ENCODE data around the gene PCK2. TPM values are rescaled to one million over a fixed set of nuclear protein-coding genes. Genes with fewer than 3 reads are reported as not detected.

PCK2 gene
- total and polyA plus RNA-seq, 4 donors, result 39.8 to 250 (median 221) TPM

GRCh38 chr14:24147761-24148428, 53.8 kb downstream of the PCK2 start:
- Histone ChIP-seq H3K36me3 (ENCODE audit: control insufficient read depth in 4 of 4, insufficient read depth in 3 of 4, low read depth in 1 of 4, low read length in 3 of 4) (peaks cover 5 to 43% (median 34%) of the 10 kb centered on the region in 4 donors), H3K27me3 (ENCODE audit: control insufficient read depth in 4 of 4, insufficient read depth in 4 of 4, low read length in 3 of 4) (no peaks in the 10 kb centered on the region), H3K9ac (ENCODE audit: low read depth in 1 of 2, low read length in 2 of 2) (peak overlapping the region; percentile 57 to 79), H3K9me3 (ENCODE audit: control insufficient read depth in 4 of 4, low read length in 3 of 4) (no peaks in the 10 kb centered on the region), H3K4me1 (ENCODE audit: control insufficient read depth in 4 of 4, insufficient read depth in 4 of 4, low read length in 3 of 4) (peaks cover 3 to 35% (median 21%) of the 10 kb centered on the region in 4 donors), H3K27ac (ENCODE audit: low read depth in 1 of 2, low read length in 2 of 2) (peak overlapping the region; percentile 89 to 91), H3K4me3 (ENCODE audit: low read depth in 1 of 3, low read length in 3 of 3) (peak overlapping the region; percentile 87 to 97 (median 93))
- TF ChIP-seq SP1 (IDR thresholded peaks at IDR 0.05) (no peak), EGR1 (IDR thresholded peaks at IDR 0.05; ENCODE audit: low read depth in 2 of 2) (no peak)
- DNase-seq (ENCODE audit: low spot score), result no peak
- 6% methylated on average over 29 of the region's 29 CpGs for WGBS

- Histone ChIP-seq H3K9ac (ENCODE audit: low read depth in 1 of 2, low read length in 2 of 2) (no peak overlapping the region), H3K4me3 (ENCODE audit: low read depth in 1 of 3, low read length in 3 of 3) (no peak overlapping the region), H3K27ac (ENCODE audit: low read depth in 1 of 2, low read length in 2 of 2) (no peak overlapping the region), H3K36me3 (ENCODE audit: control insufficient read depth in 4 of 4, insufficient read depth in 3 of 4, low read depth in 1 of 4, low read length in 3 of 4) (peaks cover 1 to 35% (median 31%) of the 10 kb centered on the region in 4 donors), H3K4me1 (ENCODE audit: control insufficient read depth in 4 of 4, insufficient read depth in 4 of 4, low read length in 3 of 4) (peaks cover 3 to 32% (median 21%) of the 10 kb centered on the region in 4 donors), H3K9me3 (ENCODE audit: control insufficient read depth in 4 of 4, low read length in 3 of 4) (no peaks in the 10 kb centered on the region), H3K27me3 (ENCODE audit: control insufficient read depth in 4 of 4, insufficient read depth in 4 of 4, low read length in 3 of 4) (no peaks in the 10 kb centered on the region)
- TF ChIP-seq RAD21 (IDR thresholded peaks at IDR 0.05) (no peak), EGR1 (IDR thresholded peaks at IDR 0.05; ENCODE audit: low read depth in 2 of 2) (no peak), SP1 (IDR thresholded peaks at IDR 0.05) (no peak), NR2F2 (IDR thresholded peaks at IDR 0.05) (no peak), YY1 (IDR thresholded peaks at IDR 0.05) (no peak), GABPA (IDR thresholded peaks at IDR 0.05 in 1 of 2, conservative IDR thresholded peaks at IDR 0.05 in 1 of 2) (no peak), JUND (IDR thresholded peaks at IDR 0.05) (no peak), HNF4G (IDR thresholded peaks at IDR 0.05) (no peak), ZBTB33 (IDR thresholded peaks at IDR 0.05) (no peak), ATF3 (IDR thresholded peaks at IDR 0.05) (no peak), HNF4A (conservative IDR thresholded peaks at IDR 0.05) (no peak)
- TF ChIP-seq, protein P1, sequence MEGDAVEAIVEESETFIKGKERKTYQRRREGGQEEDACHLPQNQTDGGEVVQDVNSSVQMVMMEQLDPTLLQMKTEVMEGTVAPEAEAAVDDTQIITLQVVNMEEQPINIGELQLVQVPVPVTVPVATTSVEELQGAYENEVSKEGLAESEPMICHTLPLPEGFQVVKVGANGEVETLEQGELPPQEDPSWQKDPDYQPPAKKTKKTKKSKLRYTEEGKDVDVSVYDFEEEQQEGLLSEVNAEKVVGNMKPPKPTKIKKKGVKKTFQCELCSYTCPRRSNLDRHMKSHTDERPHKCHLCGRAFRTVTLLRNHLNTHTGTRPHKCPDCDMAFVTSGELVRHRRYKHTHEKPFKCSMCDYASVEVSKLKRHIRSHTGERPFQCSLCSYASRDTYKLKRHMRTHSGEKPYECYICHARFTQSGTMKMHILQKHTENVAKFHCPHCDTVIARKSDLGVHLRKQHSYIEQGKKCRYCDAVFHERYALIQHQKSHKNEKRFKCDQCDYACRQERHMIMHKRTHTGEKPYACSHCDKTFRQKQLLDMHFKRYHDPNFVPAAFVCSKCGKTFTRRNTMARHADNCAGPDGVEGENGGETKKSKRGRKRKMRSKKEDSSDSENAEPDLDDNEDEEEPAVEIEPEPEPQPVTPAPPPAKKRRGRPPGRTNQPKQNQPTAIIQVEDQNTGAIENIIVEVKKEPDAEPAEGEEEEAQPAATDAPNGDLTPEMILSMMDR (IDR thresholded peaks at IDR 0.05; ENCODE audit: low read depth, low read length, missing input control), result no peak
- WGBS, result 96% methylated on average over 3 of the region's 3 CpGs
- no peak for DNase-seq (ENCODE audit: low spot score)
Observed at GRCh38 chr14:24149302-24149969, 55.3 kb downstream of the PCK2 start.

- Histone ChIP-seq H3K27ac (ENCODE audit: low read depth in 1 of 2, low read length in 2 of 2) (no peak overlapping the region), H3K9ac (ENCODE audit: low read depth in 1 of 2, low read length in 2 of 2) (no peak overlapping the region), H3K27me3 (ENCODE audit: control insufficient read depth in 4 of 4, insufficient read depth in 4 of 4, low read length in 3 of 4) (no peaks in the 10 kb centered on the region), H3K4me1 (ENCODE audit: control insufficient read depth in 4 of 4, insufficient read depth in 4 of 4, low read length in 3 of 4) (peaks cover 3 to 28% (median 21%) of the 10 kb centered on the region in 4 donors), H3K4me3 (ENCODE audit: low read depth in 1 of 3, low read length in 3 of 3) (no peak overlapping the region), H3K36me3 (ENCODE audit: control insufficient read depth in 4 of 4, insufficient read depth in 3 of 4, low read depth in 1 of 4, low read length in 3 of 4) (peaks cover 3 to 40% (median 35%) of the 10 kb centered on the region in 4 donors), H3K9me3 (ENCODE audit: control insufficient read depth in 4 of 4, low read length in 3 of 4) (no peaks in the 10 kb centered on the region)
- no peak for TF ChIP-seq ATF3 (IDR thresholded peaks at IDR 0.05)
- no peak for TF ChIP-seq TAF1 (conservative IDR thresholded peaks at IDR 0.05)
- no peak for TF ChIP-seq FOXA2 (IDR thresholded peaks at IDR 0.05)
- TF ChIP-seq FOXA1 (IDR thresholded peaks at IDR 0.05), result no peak
- TF ChIP-seq RAD21 (IDR thresholded peaks at IDR 0.05), result no peak
- no peak for TF ChIP-seq MAX (IDR thresholded peaks at IDR 0.05)
- no peak for TF ChIP-seq EGR1 (IDR thresholded peaks at IDR 0.05; ENCODE audit: low read depth in 2 of 2)
- TF ChIP-seq NR2F2 (IDR thresholded peaks at IDR 0.05), result no peak
- TF ChIP-seq, protein P2, sequence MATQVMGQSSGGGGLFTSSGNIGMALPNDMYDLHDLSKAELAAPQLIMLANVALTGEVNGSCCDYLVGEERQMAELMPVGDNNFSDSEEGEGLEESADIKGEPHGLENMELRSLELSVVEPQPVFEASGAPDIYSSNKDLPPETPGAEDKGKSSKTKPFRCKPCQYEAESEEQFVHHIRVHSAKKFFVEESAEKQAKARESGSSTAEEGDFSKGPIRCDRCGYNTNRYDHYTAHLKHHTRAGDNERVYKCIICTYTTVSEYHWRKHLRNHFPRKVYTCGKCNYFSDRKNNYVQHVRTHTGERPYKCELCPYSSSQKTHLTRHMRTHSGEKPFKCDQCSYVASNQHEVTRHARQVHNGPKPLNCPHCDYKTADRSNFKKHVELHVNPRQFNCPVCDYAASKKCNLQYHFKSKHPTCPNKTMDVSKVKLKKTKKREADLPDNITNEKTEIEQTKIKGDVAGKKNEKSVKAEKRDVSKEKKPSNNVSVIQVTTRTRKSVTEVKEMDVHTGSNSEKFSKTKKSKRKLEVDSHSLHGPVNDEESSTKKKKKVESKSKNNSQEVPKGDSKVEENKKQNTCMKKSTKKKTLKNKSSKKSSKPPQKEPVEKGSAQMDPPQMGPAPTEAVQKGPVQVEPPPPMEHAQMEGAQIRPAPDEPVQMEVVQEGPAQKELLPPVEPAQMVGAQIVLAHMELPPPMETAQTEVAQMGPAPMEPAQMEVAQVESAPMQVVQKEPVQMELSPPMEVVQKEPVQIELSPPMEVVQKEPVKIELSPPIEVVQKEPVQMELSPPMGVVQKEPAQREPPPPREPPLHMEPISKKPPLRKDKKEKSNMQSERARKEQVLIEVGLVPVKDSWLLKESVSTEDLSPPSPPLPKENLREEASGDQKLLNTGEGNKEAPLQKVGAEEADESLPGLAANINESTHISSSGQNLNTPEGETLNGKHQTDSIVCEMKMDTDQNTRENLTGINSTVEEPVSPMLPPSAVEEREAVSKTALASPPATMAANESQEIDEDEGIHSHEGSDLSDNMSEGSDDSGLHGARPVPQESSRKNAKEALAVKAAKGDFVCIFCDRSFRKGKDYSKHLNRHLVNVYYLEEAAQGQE (IDR thresholded peaks at IDR 0.05), result no peak
- 96% methylated on average over 9 of the region's 9 CpGs for WGBS
- DNase-seq (ENCODE audit: low spot score), result no peak
Observed at GRCh38 chr14:24150061-24150460, 56.0 kb downstream of the PCK2 start.

Measured in liver (tissue), 9 donors.